Naive B cell (primary cell): Measurements from ENCODE around the gene NSG1. TPM values are rescaled to one million over a fixed set of nuclear protein-coding genes. Genes with fewer than 3 reads are reported as not detected.
"Not testable (repeated sequence)": the region's sequence is repeated elsewhere in the genome, so short reads cannot be mapped to it uniquely, and the experiment has no call there.

ENCODE experiments used
- ATAC-seq, 2 donors: fragments of 150-1000 bp; cut with Tn5 transposase; 2 replicates each; pipeline ENCODE4 v1.10.0; 2021; ENCODE audit warnings: low read depth in 2 of 2, mild to moderate bottlenecking in 2 of 2, moderate library complexity in 2 of 2
- DNase-seq: peaks from one replicate; pipeline ENCODE4 v3.0.0; 2022
- H3K27ac Mint-ChIP-seq, 6 donors: one replicate each; pipeline ENCODE4 v1.8.0; 2020 to 2022; ENCODE audit warnings: mild to moderate bottlenecking in 6 of 6, mixed read lengths in 6 of 6, moderate library complexity in 5 of 6, inconsistent platforms in 2 of 6
- H3K27me3 Mint-ChIP-seq, 3 donors: one replicate each; pipeline ENCODE4 v1.8.0; 2021 to 2022; ENCODE audit warnings: mixed read lengths in 3 of 3, mild to moderate bottlenecking in 1 of 3
- H3K36me3 Mint-ChIP-seq, 2 donors: one replicate each; pipeline ENCODE4 v1.8.0; 2020 to 2022; ENCODE audit warnings: mixed read lengths in 2 of 2, inconsistent platforms in 1 of 2, mild to moderate bottlenecking in 1 of 2
- H3K4me1 Mint-ChIP-seq, 3 donors: one replicate each; pipeline ENCODE4 v1.8.0; 2020 to 2022; ENCODE audit warnings: mixed read lengths in 3 of 3, inconsistent platforms in 1 of 3, mild to moderate bottlenecking in 1 of 3, moderate library complexity in 1 of 3
- H3K4me3 Mint-ChIP-seq, 8 donors: one replicate each; pipeline ENCODE4 v1.8.0; 2020 to 2022; ENCODE audit warnings: mild to moderate bottlenecking in 8 of 8, mixed read lengths in 8 of 8, moderate library complexity in 8 of 8, inconsistent platforms in 2 of 8
- H3K9me3 Mint-ChIP-seq, 7 donors: one replicate each; pipeline ENCODE4 v1.8.0; 2020 to 2022; ENCODE audit warnings: mixed read lengths in 7 of 7, mild to moderate bottlenecking in 5 of 7, inconsistent platforms in 2 of 7, moderate library complexity in 1 of 7
- polyA plus RNA-seq, 6 donors: library from polyadenylated mRNA; unstranded; fragments of 300-500 nt; fragmentation: Illumina TruSeq; gene quantifications; one replicate each; pipeline ENCODE4 v1.2.3, GENCODE V29; 2021; ENCODE audit warnings: low read depth in 6 of 6

NSG1 gene
- polyA plus RNA-seq, result under 1 TPM in 2 of 6 donors, not detected in 4; 0.10 to 0.14 TPM

DNA sequence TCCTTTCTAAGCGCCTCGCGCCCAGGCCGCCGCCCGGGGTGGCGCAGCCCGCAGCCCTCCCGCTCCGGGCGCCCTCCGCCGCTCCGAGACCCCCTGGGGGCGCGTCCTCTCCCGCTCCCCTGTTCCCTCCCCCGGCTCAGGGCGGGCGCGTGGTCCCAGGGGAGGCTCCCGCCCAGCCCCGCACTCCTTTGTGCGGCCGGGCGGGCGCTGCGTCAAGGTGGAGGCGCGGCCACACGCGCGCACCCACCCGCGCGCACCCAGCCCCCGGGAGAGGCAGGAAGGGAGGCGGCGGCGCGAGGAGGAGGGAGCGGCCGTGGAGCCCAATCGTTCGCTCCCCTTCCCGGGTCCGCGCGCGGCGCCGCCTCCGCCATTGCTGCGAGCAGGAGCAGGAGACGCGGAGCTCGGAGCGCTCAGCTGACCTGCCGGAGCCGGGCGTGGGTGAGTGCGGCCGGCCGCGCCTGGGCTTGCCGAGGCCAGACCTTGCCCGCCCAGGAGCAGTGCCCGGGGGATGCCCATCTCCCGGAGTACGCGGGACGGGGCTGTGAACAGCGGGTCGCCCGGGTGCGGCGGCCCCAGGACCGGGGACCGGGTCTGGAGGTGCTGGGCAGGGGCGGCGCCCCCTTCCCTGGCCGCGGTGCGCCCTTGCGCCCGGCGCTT is at the start of gene NSG1:
Gene NSG1 (plus strand): TSS at position 367 of the 657 bp plus-strand sequence. CDS start 528 bp downstream, outside the sequence.
- Mint-ChIP-seq H3K27me3 (peaks cover 52 to 78% (median 74%) of the 10 kb centered on the region in 3 donors), H3K4me1 (peaks cover 10 to 17% (median 13%) of the 10 kb centered on the region in 3 donors), H3K4me3 (peak within 1 kb of the TSS; percentile 5 to 84 (median 67)), H3K9me3 (no peaks in the 10 kb centered on the region), H3K27ac (no peak within 1 kb of the TSS), H3K36me3 (no peaks in the 10 kb centered on the region)
- ATAC-seq (no peak), DNase-seq (no peak)

DNA sequence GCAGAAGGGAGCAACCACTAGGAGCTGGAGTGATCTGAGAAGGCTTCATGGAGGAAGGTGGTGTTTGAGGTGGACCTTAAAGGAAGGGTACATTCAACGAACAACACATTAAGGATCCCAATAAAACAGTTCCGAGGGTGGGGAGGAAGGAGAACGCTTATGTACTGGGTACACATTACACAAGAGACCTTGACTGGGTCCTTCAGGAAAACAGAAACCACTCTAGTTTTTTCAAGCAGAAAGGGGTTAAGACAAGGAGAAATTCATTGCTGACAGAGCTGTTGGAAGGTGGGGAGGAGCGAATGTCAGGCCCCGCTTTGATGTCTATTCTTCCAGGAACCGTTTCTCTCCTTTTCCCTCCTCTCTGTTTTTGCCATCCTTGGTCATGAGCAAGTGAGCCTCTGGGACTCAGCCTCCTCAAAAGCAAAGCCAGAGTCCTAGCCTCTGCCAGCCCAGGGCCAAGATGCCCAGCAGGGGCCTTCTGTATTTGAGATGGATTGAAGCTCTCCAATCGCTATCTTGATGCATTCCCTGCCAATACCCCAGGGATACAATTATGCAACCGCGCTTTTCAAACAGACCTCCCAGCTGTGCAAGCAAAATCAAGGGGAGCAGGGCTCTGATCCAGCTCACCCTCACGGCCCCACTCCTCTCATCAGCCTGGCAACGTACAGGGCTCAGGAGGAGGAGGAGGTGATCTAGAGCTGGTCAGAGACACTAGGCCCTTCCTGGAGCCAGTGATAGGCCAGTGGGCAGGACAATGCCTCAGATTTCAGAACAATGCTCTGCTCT is 48.5 kb upstream of the NSG1 start:
- H3K9me3 Mint-ChIP-seq, result no peaks in the 10 kb centered on the region
- no peaks in the 10 kb centered on the region for H3K36me3 Mint-ChIP-seq
- peaks cover 7 to 16% (median 11%) of the 10 kb centered on the region in 3 donors for H3K4me1 Mint-ChIP-seq
- no peak overlapping the region for H3K4me3 Mint-ChIP-seq
- DNase-seq (no peak), ATAC-seq (no peak)
- H3K27me3 Mint-ChIP-seq, result peaks cover 10 to 37% (median 21%) of the 10 kb centered on the region in 3 donors
- H3K27ac Mint-ChIP-seq, result no peak overlapping the region

GRCh38 chr4:4339504-4340085 is 47.3 kb upstream of the NSG1 start:
- Mint-ChIP-seq H3K27ac (peak overlapping the region in 1 of 6 donors; percentile 72), H3K4me3 (no peak overlapping the region), H3K9me3 (no peaks in the 10 kb centered on the region), H3K27me3 (peaks cover 10 to 32% (median 18%) of the 10 kb centered on the region in 3 donors), H3K4me1 (peaks cover 11 to 24% (median 13%) of the 10 kb centered on the region in 3 donors), H3K36me3 (no peaks in the 10 kb centered on the region)
- ATAC-seq, result no peak
- DNase-seq, result no peak

DNA sequence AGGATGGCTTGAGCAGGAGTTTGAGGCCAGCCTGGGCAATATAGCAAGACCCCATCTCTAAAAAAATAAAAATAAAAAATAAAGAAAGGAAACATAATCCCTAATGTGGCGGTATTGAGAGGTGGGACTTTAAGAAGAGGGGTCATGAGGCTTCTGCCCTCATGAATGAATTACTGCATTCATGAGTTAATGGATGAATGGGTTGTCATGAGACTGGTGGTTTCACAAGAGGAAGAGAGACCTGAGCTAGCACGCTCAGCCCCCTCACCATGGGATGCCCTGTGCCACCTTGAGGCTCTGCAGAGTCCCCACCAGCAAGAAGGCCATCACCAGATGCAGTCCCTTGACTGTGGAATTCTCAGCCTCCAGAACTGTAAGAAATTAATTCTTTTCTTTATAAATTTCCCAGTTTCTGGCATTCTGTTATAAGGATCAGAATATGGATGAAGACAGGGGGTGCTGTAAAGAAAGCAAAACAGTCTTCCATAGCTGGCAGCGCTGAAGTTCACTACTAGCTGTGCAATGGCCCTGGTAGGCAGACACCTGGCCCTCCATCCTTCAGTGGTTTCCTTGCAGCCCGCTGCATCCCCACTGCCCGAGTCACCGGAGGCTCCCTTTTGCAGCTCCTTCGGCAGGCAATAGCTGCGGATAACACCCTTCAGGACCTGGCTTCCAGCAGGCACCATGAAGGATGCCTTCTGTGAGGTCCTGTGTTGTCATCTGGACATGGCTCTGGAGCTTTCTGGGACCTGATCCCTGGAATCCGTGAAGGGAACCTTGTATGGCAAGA is 44.8 kb upstream of the NSG1 start:
- DNase-seq (no peak), ATAC-seq (no peak)
- no peak overlapping the region for H3K4me3 Mint-ChIP-seq
- H3K27ac Mint-ChIP-seq, result no peak overlapping the region
- no peaks in the 10 kb centered on the region for H3K36me3 Mint-ChIP-seq
- H3K9me3 Mint-ChIP-seq, result no peaks in the 10 kb centered on the region
- H3K4me1 Mint-ChIP-seq, result peaks cover 20 to 33% (median 23%) of the 10 kb centered on the region in 3 donors
- peaks cover 7 to 20% (median 10%) of the 10 kb centered on the region in 3 donors for H3K27me3 Mint-ChIP-seq

GRCh38 chr4:4343038-4343437 is 43.9 kb upstream of the NSG1 start:
- H3K4me1 Mint-ChIP-seq, result peaks cover 23 to 33% (median 28%) of the 10 kb centered on the region in 3 donors
- no peak overlapping the region for H3K27ac Mint-ChIP-seq
- no peaks in the 10 kb centered on the region for H3K36me3 Mint-ChIP-seq
- ATAC-seq (no peak), DNase-seq (no peak)
- peak overlapping the region in 1 of 8 donors; percentile 7 for H3K4me3 Mint-ChIP-seq
- H3K9me3 Mint-ChIP-seq, result peaks cover 0 to 3% (median 0%) of the 10 kb centered on the region in 7 donors
- peaks cover 6 to 19% (median 12%) of the 10 kb centered on the region in 3 donors for H3K27me3 Mint-ChIP-seq

DNA sequence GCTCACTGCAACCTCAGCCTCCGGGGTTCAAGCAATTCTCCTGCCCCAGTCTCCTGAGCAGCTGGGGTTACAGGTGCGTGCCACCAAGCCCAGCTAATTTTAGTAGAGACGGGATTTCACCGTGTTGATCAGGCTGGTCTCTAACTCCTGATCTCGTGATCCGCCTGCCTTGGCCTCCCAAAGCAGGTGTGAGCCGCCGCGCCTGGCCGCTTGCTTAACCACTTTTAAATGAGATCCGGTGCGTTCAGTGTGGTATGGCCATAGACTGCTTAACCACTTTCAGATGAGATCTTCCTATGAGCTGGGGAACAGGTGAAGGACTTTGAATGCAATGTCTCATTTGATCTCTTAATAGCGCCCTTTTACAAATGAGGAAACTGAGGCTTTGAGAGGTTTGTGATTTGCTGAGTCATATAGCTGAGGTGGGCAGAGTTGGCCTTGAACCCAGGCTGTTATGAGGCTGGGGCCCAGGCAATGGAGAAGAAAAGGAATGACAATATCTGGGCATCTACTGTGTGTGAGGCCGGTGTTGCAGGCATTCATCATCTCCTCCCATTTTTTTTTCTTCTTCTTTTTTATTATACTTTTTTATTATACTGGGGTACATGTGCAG is 41.9 kb upstream of the NSG1 start:
- DNase-seq (peak; percentile 69), ATAC-seq (peak; percentile 91 to 93)
- Mint-ChIP-seq H3K9me3 (peaks cover 0 to 13% (median 0%) of the 10 kb centered on the region in 7 donors), H3K4me3 (peak overlapping the region; percentile 47 to 83 (median 66)), H3K27ac (peak overlapping the region; percentile 57 to 97 (median 88)), H3K4me1 (peaks cover 23 to 40% (median 33%) of the 10 kb centered on the region in 3 donors), H3K36me3 (no peaks in the 10 kb centered on the region), H3K27me3 (peaks cover 12 to 21% (median 12%) of the 10 kb centered on the region in 3 donors)

DNA sequence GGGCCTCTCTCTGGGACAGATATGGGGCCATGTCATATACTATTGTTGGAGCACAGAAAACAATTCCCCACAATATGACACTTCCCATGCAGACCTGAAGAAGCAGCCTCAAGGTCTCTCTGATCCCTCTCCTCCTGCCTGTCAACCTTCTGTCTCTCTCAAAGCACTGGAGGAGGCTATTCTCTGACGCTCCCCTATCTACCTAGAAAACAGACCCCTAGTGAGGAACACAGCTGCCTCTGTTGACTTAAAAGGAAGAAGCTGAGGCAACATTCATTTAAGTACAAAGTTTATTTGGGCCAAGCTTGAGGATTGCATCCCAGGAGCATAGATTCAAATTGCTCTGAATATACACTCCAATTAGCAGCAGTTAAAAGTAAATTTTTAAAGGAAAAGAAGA is 39.3 kb upstream of the NSG1 start:
- H3K9me3 Mint-ChIP-seq, result peaks cover 0 to 15% (median 0%) of the 10 kb centered on the region in 7 donors
- H3K36me3 Mint-ChIP-seq, result no peaks in the 10 kb centered on the region
- peaks cover 21 to 36% (median 33%) of the 10 kb centered on the region in 3 donors for H3K4me1 Mint-ChIP-seq
- DNase-seq (no peak), ATAC-seq (no peak)
- H3K27me3 Mint-ChIP-seq, result peaks cover 11 to 18% (median 12%) of the 10 kb centered on the region in 3 donors
- H3K27ac Mint-ChIP-seq, result no peak overlapping the region
- H3K4me3 Mint-ChIP-seq, result no peak overlapping the region

- Mint-ChIP-seq H3K4me1 (peaks cover 19 to 33% (median 32%) of the 10 kb centered on the region in 3 donors), H3K4me3 (peak overlapping the region in 4 of 8 donors; percentile 25 to 79 (median 50)), H3K27me3 (peaks cover 11 to 16% (median 12%) of the 10 kb centered on the region in 3 donors), H3K27ac (peak overlapping the region in 1 of 6 donors; percentile 22), H3K9me3 (peaks cover 0 to 15% (median 0%) of the 10 kb centered on the region in 7 donors)
- ATAC-seq, H3K36me3 Mint-ChIP-seq, DNase-seq: not testable (repeated sequence)
Observed at GRCh38 chr4:4348585-4348984, 38.3 kb upstream of the NSG1 start.

DNA sequence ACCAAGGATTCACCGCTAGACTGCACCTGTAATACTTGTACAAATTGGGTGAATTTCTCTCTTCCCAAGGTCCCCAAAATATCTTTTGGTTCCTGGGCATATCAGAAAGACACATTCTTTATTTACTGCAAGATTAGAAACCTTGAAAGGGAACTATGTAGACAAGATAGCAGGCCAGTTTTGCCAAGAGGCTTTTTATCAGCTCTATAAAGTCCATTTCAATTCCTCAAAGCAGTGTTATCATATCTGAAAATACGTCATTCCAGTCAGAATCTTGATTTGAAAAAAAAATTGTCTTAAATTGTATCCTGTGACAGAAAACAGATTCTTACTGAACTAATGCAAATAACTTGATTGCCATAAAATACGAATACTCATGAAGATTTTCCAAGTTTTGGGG is 37.0 kb upstream of the NSG1 start:
- Mint-ChIP-seq H3K9me3 (peaks cover 0 to 15% (median 0%) of the 10 kb centered on the region in 7 donors), H3K27me3 (peaks cover 15 to 17% (median 16%) of the 10 kb centered on the region in 3 donors), H3K36me3 (no peaks in the 10 kb centered on the region), H3K27ac (no peak overlapping the region), H3K4me1 (peaks cover 13 to 27% (median 20%) of the 10 kb centered on the region in 3 donors), H3K4me3 (no peak overlapping the region)
- ATAC-seq (no peak), DNase-seq (no peak)

- H3K4me3 Mint-ChIP-seq, result no peak overlapping the region
- DNase-seq (no peak), ATAC-seq (no peak)
- H3K9me3 Mint-ChIP-seq, result peaks cover 0 to 15% (median 0%) of the 10 kb centered on the region in 7 donors
- peaks cover 3 to 17% (median 10%) of the 10 kb centered on the region in 3 donors for H3K4me1 Mint-ChIP-seq
- no peaks in the 10 kb centered on the region for H3K36me3 Mint-ChIP-seq
- H3K27me3 Mint-ChIP-seq, result peaks cover 21 to 25% (median 23%) of the 10 kb centered on the region in 3 donors
- H3K27ac Mint-ChIP-seq, result no peak overlapping the region
Observed at GRCh38 chr4:4350909-4351308, 36.0 kb upstream of the NSG1 start.

DNA sequence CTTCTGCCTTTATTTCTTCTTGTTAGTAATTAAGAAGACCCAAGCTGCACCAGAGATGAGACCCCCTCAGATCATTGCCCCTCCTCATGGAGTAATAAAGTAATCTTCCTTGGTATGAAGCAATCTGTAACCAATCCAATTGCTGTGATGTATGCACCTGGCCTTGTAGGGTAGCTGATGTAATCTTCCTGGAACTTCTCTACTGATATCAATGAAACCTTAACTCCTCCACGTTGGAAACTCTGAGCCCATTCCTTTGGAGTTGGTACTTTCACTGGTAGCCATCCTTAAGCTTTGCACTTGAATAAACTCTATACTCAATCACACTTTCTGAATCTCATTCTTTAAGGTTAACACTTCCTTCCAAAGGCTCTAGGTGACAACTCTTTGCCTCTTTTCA is 31.6 kb upstream of the NSG1 start:
- Mint-ChIP-seq H3K9me3 (peaks cover 0 to 5% (median 0%) of the 10 kb centered on the region in 7 donors), H3K36me3 (no peaks in the 10 kb centered on the region), H3K27ac (no peak overlapping the region), H3K27me3 (peaks cover 23 to 44% (median 40%) of the 10 kb centered on the region in 3 donors), H3K4me1 (no peaks in the 10 kb centered on the region), H3K4me3 (no peak overlapping the region)
- DNase-seq, result no peak
- no peak for ATAC-seq
